Activated CD8-positive, alpha-beta memory T cell treated with anti-CD3 and anti-CD28 coated beads for 36 hours (primary cell): ENCODE results near the gene ZNF138. TPM values are rescaled to one million over a fixed set of nuclear protein-coding genes. Genes with fewer than 3 reads are reported as not detected.
"Not testable (repeated sequence)": the region's sequence is repeated elsewhere in the genome, so short reads cannot be mapped to it uniquely, and the experiment has no call there.

Source experiments
- CTCF ChIA-PET: fragments of 350-600 bp; sonication (Branson Sonifier 250); formaldehyde crosslinking; loops from one replicate; lab custom pipeline; 2021; ENCODE audit warnings: antibody characterized with exemption; lab: Charles Lee
- POLR2A ChIA-PET: fragments of 350-600 bp; sonication (Branson Sonifier 250); formaldehyde crosslinking; loops from one replicate; lab custom pipeline; 2021; ENCODE audit warnings: antibody characterized with exemption; lab: Charles Lee
- total RNA-seq, 2 experiments: library from RNA; stranded (reverse); gene quantifications; one replicate each; pipeline ENCODE4 v1.2.3, GENCODE V29; 2021

ZNF138 gene
- 1 to 10 TPM; 9.1 to 9.4 TPM for total RNA-seq

- ChIA-PET POLR2A (interaction anchor here (0.5 to 1.5 kb wide), 7 partner anchors 109 to 487 kb away, joined by 3 to 9 read pairs (median 4); partner anchors contain the start of genes ZNF107, ZNF273, ZNF680 and ZNF736), CTCF (interaction anchor here (0.8 to 0.9 kb wide), 2 partner anchors 11 to 128 kb away, joined by 3 read pairs; partner anchors contain the start of gene ZNF107)
These were observed at the start of gene ZNF138 for GRCh38 chr7:64794171-64794844. ZNF138 (plus strand) TSS chr7:64794428; CDS start chr7:64794569, 141 bp downstream.

- ChIA-PET CTCF (no interaction called here), POLR2A (interaction anchor here (0.6 kb wide), 1 partner anchor 68 kb away, joined by 3 read pairs; no protein-coding TSS in a partner anchor)
These were observed 49.5 kb upstream of the ZNF138 start for GRCh38 chr7:64744680-64745079.

GRCh38 chr7:64747802-64748201 is 46.4 kb upstream of the ZNF138 start:
- ChIA-PET POLR2A (no interaction called here), CTCF (no interaction called here)

- ChIA-PET POLR2A (no interaction called here), CTCF (no interaction called here)
These were observed 41.2 kb upstream of the ZNF138 start for GRCh38 chr7:64753032-64753431.

- ChIA-PET CTCF (no interaction called here), POLR2A (no interaction called here)
These were observed 38.4 kb upstream of the ZNF138 start for GRCh38 chr7:64755865-64756264.

GRCh38 chr7:64758151-64758550 is 36.1 kb upstream of the ZNF138 start:
- ChIA-PET CTCF (no interaction called here), POLR2A (no interaction called here)

GRCh38 chr7:64768824-64769223 is 25.4 kb upstream of the ZNF138 start:
- POLR2A ChIA-PET: no interaction called here

GRCh38 chr7:64774204-64774842 is 19.9 kb upstream of the ZNF138 start:
- POLR2A ChIA-PET: no interaction called here

More at GRCh38 chr7:64768824-64769223, 25.4 kb upstream of the ZNF138 start:
- CTCF ChIA-PET: no interaction called here

GRCh38 chr7:64775289-64775688 is 18.9 kb upstream of the ZNF138 start:
- POLR2A ChIA-PET: no interaction called here
- CTCF ChIA-PET: no interaction called here

More at GRCh38 chr7:64774204-64774842, 19.9 kb upstream of the ZNF138 start:
- CTCF ChIA-PET: no interaction called here

GRCh38 chr7:64784842-64785241 is 9.4 kb upstream of the ZNF138 start:
- POLR2A ChIA-PET: not testable (repeated sequence)

GRCh38 chr7:64787295-64787694 is 6.9 kb upstream of the ZNF138 start:
- POLR2A ChIA-PET: no interaction called here
- CTCF ChIA-PET: no interaction called here

More at GRCh38 chr7:64784842-64785241, 9.4 kb upstream of the ZNF138 start:
- CTCF ChIA-PET: not testable (repeated sequence)

- POLR2A ChIA-PET, CTCF ChIA-PET: not testable (repeated sequence)
These were observed 5.0 kb upstream of the ZNF138 start for GRCh38 chr7:64789241-64789640.

GRCh38 chr7:64793106-64793755 is 997 bp upstream of the ZNF138 start:
- ChIA-PET POLR2A (interaction anchor here (0.6 to 1.5 kb wide), 2 partner anchors 127 to 446 kb away, joined by 5 to 9 read pairs; partner anchors contain the start of gene ZNF107), CTCF (no interaction called here)

GRCh38 chr7:64795176-64795575 is 948 bp downstream of the ZNF138 start:
- CTCF ChIA-PET: no interaction called here
- POLR2A ChIA-PET: interaction anchor here (1.3 kb wide), 1 partner anchor 481 kb away, joined by 3 read pairs; the partner anchor contains the start of gene ZNF736

- POLR2A ChIA-PET: not testable (repeated sequence)
- CTCF ChIA-PET: interaction anchor here (1.1 kb wide), 1 partner anchor 87 kb away, joined by 5 read pairs; no protein-coding TSS in a partner anchor
These were observed 4.9 kb downstream of the ZNF138 start for GRCh38 chr7:64799169-64799568.

- CTCF ChIA-PET: no interaction called here
- POLR2A ChIA-PET: no interaction called here
These were observed 8.5 kb downstream of the ZNF138 start for GRCh38 chr7:64802699-64803098.

- ChIA-PET POLR2A (interaction anchor here (0.6 kb wide), 1 partner anchor 108 kb away, joined by 3 read pairs; no protein-coding TSS in a partner anchor), CTCF (no interaction called here)
These were observed 13.6 kb downstream of the ZNF138 start for GRCh38 chr7:64807731-64808365.

- POLR2A ChIA-PET: no interaction called here
- CTCF ChIA-PET: no interaction called here
These were observed 17.5 kb downstream of the ZNF138 start for GRCh38 chr7:64811767-64812166.

- CTCF ChIA-PET: no interaction called here
- POLR2A ChIA-PET: no interaction called here
These were observed 36.7 kb downstream of the ZNF138 start for GRCh38 chr7:64830926-64831325.
